ENCODE data around the gene XRCC5. TPM values are rescaled to one million over a fixed set of nuclear protein-coding genes. Genes with fewer than 3 reads are reported as not detected.

Gene XRCC5
- total and polyA plus RNA-seq, 2 donors (not counting 1 experiment from before 2014, with no cell fraction given) = 45.5 to 198 TPM

GRCh38 chr2:216064014-216064630, 45.0 kb upstream of the XRCC5 start:
- intact Hi-C loops (cut with micrococcal nuclease) = no loop called here
- Histone ChIP-seq H3K79me2 (ENCODE audit: control insufficient read depth, insufficient read depth, low read length) (no peaks in the 10 kb centered on the region), H3K27ac (ENCODE audit: low read length in 2 of 2) (no peak overlapping the region), H4K20me1 (ENCODE audit: control insufficient read depth, insufficient read depth, low read length, poor library complexity, severe bottlenecking) (no peaks in the 10 kb centered on the region), H3K4me1 (ENCODE audit: control insufficient read depth in 2 of 2, insufficient read depth in 2 of 2, low read length in 2 of 2) (no peaks in the 10 kb centered on the region), H3K4me2 (replicated peaks; ENCODE audit: low read depth, low read length, poor library complexity, severe bottlenecking) (no peak overlapping the region), H3K9ac (ENCODE audit: low read length) (no peak overlapping the region), H3K9me3 (ENCODE audit: control extremely low read depth in 1 of 3, control insufficient read depth in 2 of 3, insufficient read depth in 1 of 3, low read length in 2 of 3) (no peaks in the 10 kb centered on the region), H3K4me3 (ENCODE audit: control extremely low read depth in 1 of 5, extremely low read depth in 1 of 5, insufficient read depth in 1 of 5, low read depth in 2 of 5, low read length in 4 of 5) (no peak overlapping the region), H2AFZ (ENCODE audit: insufficient read depth, low read depth, low read length, poor library complexity, severe bottlenecking) (no peak overlapping the region), H3K36me3 (replicated peaks in 1 of 2; ENCODE audit: control extremely low read depth in 1 of 2, control insufficient read depth in 1 of 2, extremely low read depth in 1 of 2, insufficient read depth in 2 of 2, low read length in 1 of 2) (peaks cover 8 to 14% of the 10 kb centered on the region in 2 experiments), H3K27me3 (replicated peaks in 1 of 4; ENCODE audit: control extremely low read depth in 1 of 4, control insufficient read depth in 3 of 4, insufficient read depth in 4 of 4, low read length in 3 of 4) (no peaks in the 10 kb centered on the region)
- no peak for DNase-seq
- H3K4me3 Mint-ChIP-seq = no peak overlapping the region
- no peaks in the 10 kb centered on the region for H3K9me3 Mint-ChIP-seq (ENCODE audit: insufficient read depth)
- POLR2A ChIA-PET = interaction anchor here (0.5 kb wide), 1 partner anchor 13 kb away, joined by 4 read pairs; no protein-coding TSS in a partner anchor
- CTCF ChIA-PET = interaction anchor here (0.9 to 1.3 kb wide), 3 partner anchors 13 to 46 kb away, joined by 3 read pairs; no protein-coding TSS in a partner anchor
- WGBS (ENCODE audit: insufficient coverage) = no CpG with 5 or more reads among the region's 2 CpGs
- no peak overlapping the region for H3K27ac Mint-ChIP-seq
- ATAC-seq (ENCODE audit: low read depth) = no peak
- peaks cover 4% of the 10 kb centered on the region for H3K4me1 Mint-ChIP-seq
- no peak for TF ChIP-seq CTCF (IDR thresholded peaks at IDR 0.05)
- H3K27me3 Mint-ChIP-seq = no peaks in the 10 kb centered on the region

GRCh38 chr2:216064665-216065064, 44.5 kb upstream of the XRCC5 start:
- ATAC-seq (ENCODE audit: low read depth) (no peak), DNase-seq (no peak)
- no peak overlapping the region for H3K27ac ChIP-seq (ENCODE audit: low read length in 2 of 2)
- no peaks in the 10 kb centered on the region for H3K79me2 ChIP-seq (ENCODE audit: control insufficient read depth, insufficient read depth, low read length)
- WGBS (ENCODE audit: insufficient coverage) = no CpG with 5 or more reads among the region's 1 CpG
- no peaks in the 10 kb centered on the region for H3K9me3 Mint-ChIP-seq (ENCODE audit: insufficient read depth)
- H4K20me1 ChIP-seq (ENCODE audit: control insufficient read depth, insufficient read depth, low read length, poor library complexity, severe bottlenecking) = no peaks in the 10 kb centered on the region
- no peaks in the 10 kb centered on the region for H3K4me1 ChIP-seq (ENCODE audit: control insufficient read depth in 2 of 2, insufficient read depth in 2 of 2, low read length in 2 of 2)
- H2AFZ ChIP-seq (ENCODE audit: insufficient read depth, low read depth, low read length, poor library complexity, severe bottlenecking) = no peak overlapping the region
- ChIA-PET CTCF (interaction anchor here (0.6 to 1.3 kb wide), 4 partner anchors 13 to 1263 kb away, joined by 3 read pairs; no protein-coding TSS in a partner anchor), POLR2A (no interaction called here)
- H3K27me3 Mint-ChIP-seq = no peaks in the 10 kb centered on the region
- no peaks in the 10 kb centered on the region for H3K9me3 ChIP-seq (ENCODE audit: control extremely low read depth in 1 of 3, control insufficient read depth in 2 of 3, insufficient read depth in 1 of 3, low read length in 2 of 3)
- TF ChIP-seq CTCF (IDR thresholded peaks at IDR 0.05) = no peak
- TF ChIP-seq EZH2 (IDR thresholded peaks at IDR 0.05; ENCODE audit: borderline replicate concordance, insufficient read depth, low read depth, low read length, poor library complexity, severe bottlenecking) = no peak
- H3K4me2 ChIP-seq (replicated peaks; ENCODE audit: low read depth, low read length, poor library complexity, severe bottlenecking) = no peak overlapping the region
- no peaks in the 10 kb centered on the region for H3K4me1 Mint-ChIP-seq
- no peak overlapping the region for H3K9ac ChIP-seq (ENCODE audit: low read length)
- no peak overlapping the region for H3K4me3 ChIP-seq (ENCODE audit: control extremely low read depth in 1 of 5, extremely low read depth in 1 of 5, insufficient read depth in 1 of 5, low read depth in 2 of 5, low read length in 4 of 5)
- H3K36me3 ChIP-seq (replicated peaks in 1 of 2; ENCODE audit: control extremely low read depth in 1 of 2, control insufficient read depth in 1 of 2, extremely low read depth in 1 of 2, insufficient read depth in 2 of 2, low read length in 1 of 2) = peaks cover 8 to 14% of the 10 kb centered on the region in 2 experiments
- H3K4me3 Mint-ChIP-seq = no peak overlapping the region
- no peaks in the 10 kb centered on the region for H3K27me3 ChIP-seq (replicated peaks in 1 of 4; ENCODE audit: control extremely low read depth in 1 of 4, control insufficient read depth in 3 of 4, insufficient read depth in 4 of 4, low read length in 3 of 4)
- intact Hi-C loops (cut with micrococcal nuclease) = no loop called here
- no peak overlapping the region for H3K27ac Mint-ChIP-seq
